ENCODE measurements around the gene DOCK11. TPM values are rescaled to one million over a fixed set of nuclear protein-coding genes. Genes with fewer than 3 reads are reported as not detected.

The DOCK11 gene
- total and polyA plus RNA-seq, 9 of the 15 experiments (the other 6 are each of a cell fraction or from before 2014, with no cell fraction given): 41.8 to 77.8 (median 50.9) TPM

GRCh38 chrX:118506805-118507480, 11.3 kb downstream of the DOCK11 start:
- Histone ChIP-seq H3K4me2 (ENCODE audit: insufficient read depth, low read length) (no peak overlapping the region), H3K9ac (ENCODE audit: insufficient read depth in 1 of 2, low read depth in 2 of 2, low read length in 2 of 2) (no peak overlapping the region), H3K27me3 (ENCODE audit: control insufficient read depth in 2 of 2, insufficient read depth in 2 of 2, low read length in 2 of 2) (no peaks in the 10 kb centered on the region), H4K20me1 (replicated peaks; ENCODE audit: control insufficient read depth, insufficient read depth, low read length) (no peaks in the 10 kb centered on the region), H3K9me1 (ENCODE audit: control insufficient read depth, insufficient read depth, low read length) (no peaks in the 10 kb centered on the region), H3K36me3 (ENCODE audit: control insufficient read depth, insufficient read depth, low read length) (peaks cover 25% of the 10 kb centered on the region; the same call in 2 of the 3 replicates), H3K79me2 (ENCODE audit: control insufficient read depth, insufficient read depth, low read length) (peaks cover 92% of the 10 kb centered on the region), H3K27ac (ENCODE audit: extremely low read depth, low read depth, low read length) (no peak overlapping the region), H2AFZ (ENCODE audit: low read depth, low read length) (no peak overlapping the region), H3K4me1 (replicated peaks in 1 of 2; ENCODE audit: control insufficient read depth in 2 of 2, insufficient read depth in 2 of 2, low read length in 2 of 2) (peaks cover 13 to 33% of the 10 kb centered on the region in 2 experiments; a peak in 4 of 5 replicates), H3K4me3 (no peak overlapping the region), H3K9me3 (replicated peaks; ENCODE audit: control insufficient read depth, insufficient read depth, low read depth, low read length) (no peaks in the 10 kb centered on the region)
- FAIRE-seq: no peak
- 79% methylated on average over 11 of the region's 11 CpGs for WGBS (ENCODE audit: insufficient coverage, low coverage, missing lambda C conversion rate)
- BruUV-seq (replicated peaks): no TSS peak
- DNase-seq (ENCODE audit: extremely low read depth in 1 of 4, low spot score in 3 of 4): no peak
- ChIA-PET POLR2A (interaction anchor here (0.8 to 1.7 kb wide), 2 partner anchors 10 to 11 kb away, joined by 3 read pairs; partner anchors contain the start of gene DOCK11), CTCF (ENCODE audit: low intra/inter-chr PET ratio) (no interaction called here)
- no peak for ATAC-seq
- TF ChIP-seq TCF15 (CRISPR knock-in tag; IDR thresholded peaks at IDR 0.05) (no peak), MBD1 (CRISPR knock-in tag; IDR thresholded peaks at IDR 0.05) (no peak), NR4A1 (CRISPR knock-in tag; IDR thresholded peaks at IDR 0.05) (no peak), NR4A1 (tag; IDR thresholded peaks at IDR 0.05) (no peak)
- intact Hi-C loops (cut with micrococcal nuclease) (no loop called here), in situ Hi-C loops (cut with MboI) (no loop called here)
